GM19023 (cell line): Measurements from ENCODE around the gene PAM16.

ENCODE experiments used
- ATAC-seq: cut with Tn5 transposase; IDR thresholded peaks from one replicate; pipeline ENCODE4 v1.9.1; 2021; ENCODE audit warnings: mild to moderate bottlenecking, moderate library complexity; ENCODE audit not compliant: unreplicated experiment

The PAM16 gene

DNA sequence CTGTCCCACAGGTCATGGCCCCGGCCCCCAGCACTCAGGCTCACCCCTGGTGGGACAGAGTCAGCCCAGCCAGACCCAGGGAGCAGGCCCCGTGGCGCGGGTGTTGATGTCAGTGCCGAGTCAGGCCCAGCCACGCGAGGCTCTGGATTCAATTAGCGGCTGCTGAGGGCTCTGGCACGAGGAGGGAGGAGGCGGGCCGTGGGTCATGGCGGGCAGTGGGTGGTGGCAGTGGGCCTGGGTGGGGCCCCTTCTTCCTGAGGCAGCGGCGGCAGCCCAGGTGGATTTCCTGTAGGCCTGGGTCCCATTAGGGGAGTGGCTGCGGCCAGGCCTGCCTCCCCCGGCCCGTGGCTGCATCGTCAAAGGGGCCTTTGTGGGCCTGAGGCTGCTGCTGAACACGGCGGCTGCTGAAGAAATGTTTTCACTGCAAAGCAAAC, 33.4 kb upstream of the PAM16 start:
- ATAC-seq, result no peak

DNA sequence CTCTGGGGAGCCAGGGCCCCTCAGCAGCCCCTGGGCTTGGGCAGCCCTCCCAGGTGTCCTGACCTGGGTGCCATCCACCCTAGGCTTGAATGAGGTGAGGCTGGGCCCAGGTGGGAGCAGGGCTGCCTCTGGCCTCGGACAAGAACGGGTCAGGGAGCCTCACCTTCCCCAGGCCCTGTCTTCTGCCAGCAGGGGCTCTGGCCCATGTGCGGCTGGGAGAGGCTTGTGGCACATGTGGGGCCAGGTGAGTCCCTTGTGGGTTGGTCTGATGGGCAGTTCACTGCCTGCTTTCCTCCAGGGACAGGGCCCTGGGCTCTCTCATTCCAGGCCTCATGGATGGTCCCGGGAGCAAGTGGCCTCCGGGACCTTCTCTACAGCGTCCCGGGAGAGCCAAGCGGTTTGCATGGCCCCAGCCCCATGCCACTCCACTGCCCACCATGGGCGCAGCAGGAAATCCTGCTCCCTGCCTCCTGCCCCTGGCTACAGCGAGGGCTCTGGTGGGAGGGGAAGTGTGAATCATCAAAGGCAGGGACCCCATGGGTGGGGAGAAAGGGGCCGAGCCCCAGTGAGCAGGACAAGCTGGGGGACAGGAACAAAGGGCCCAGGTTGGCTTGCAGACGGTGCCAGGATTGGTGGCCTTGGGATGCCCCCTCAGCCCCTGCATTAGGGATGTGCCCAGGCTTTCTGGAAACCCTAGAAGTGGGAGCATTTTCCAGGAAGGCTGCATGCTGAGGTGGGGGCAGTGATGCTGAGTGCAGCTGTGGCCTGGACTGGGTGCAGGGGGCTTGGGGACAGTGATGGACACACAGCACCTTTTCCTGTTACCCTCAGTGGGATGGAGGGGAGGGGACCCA, 32.7 kb upstream of the PAM16 start:
- ATAC-seq, result no peak

GRCh38 chr16:4382795-4383357, 31.8 kb upstream of the PAM16 start:
- ATAC-seq, result no peak

DNA sequence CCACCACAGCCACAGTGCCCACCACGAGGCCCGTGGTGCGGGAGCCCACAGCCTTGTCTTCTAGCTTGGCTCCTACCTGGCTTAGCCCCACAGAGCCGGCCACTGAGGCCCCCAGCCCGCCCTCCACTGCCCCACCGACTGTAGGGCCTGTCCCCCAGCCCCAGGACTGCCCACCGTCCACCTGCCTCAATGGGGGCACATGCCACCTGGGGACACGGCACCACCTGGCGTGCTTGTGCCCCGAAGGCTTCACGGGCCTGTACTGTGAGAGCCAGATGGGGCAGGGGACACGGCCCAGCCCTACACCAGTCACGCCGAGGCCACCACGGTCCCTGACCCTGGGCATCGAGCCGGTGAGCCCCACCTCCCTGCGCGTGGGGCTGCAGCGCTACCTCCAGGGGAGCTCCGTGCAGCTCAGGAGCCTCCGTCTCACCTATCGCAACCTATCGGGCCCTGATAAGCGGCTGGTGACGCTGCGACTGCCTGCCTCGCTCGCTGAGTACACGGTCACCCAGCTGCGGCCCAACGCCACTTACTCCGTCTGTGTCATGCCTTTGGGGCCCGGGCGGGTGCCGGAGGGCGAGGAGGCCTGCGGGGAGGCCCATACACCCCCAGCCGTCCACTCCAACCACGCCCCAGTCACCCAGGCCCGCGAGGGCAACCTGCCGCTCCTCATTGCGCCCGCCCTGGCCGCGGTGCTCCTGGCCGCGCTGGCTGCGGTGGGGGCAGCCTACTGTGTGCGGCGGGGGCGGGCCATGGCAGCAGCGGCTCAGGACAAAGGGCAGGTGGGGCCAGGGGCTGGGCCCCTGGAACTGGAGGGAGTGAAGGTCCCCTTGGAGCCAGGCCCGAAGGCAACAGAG, 31.0 kb upstream of the PAM16 start:
- ATAC-seq, result no peak

- ATAC-seq, result no peak
Observed at GRCh38 chr16:4381072-4381934, 30.2 kb upstream of the PAM16 start.

DNA sequence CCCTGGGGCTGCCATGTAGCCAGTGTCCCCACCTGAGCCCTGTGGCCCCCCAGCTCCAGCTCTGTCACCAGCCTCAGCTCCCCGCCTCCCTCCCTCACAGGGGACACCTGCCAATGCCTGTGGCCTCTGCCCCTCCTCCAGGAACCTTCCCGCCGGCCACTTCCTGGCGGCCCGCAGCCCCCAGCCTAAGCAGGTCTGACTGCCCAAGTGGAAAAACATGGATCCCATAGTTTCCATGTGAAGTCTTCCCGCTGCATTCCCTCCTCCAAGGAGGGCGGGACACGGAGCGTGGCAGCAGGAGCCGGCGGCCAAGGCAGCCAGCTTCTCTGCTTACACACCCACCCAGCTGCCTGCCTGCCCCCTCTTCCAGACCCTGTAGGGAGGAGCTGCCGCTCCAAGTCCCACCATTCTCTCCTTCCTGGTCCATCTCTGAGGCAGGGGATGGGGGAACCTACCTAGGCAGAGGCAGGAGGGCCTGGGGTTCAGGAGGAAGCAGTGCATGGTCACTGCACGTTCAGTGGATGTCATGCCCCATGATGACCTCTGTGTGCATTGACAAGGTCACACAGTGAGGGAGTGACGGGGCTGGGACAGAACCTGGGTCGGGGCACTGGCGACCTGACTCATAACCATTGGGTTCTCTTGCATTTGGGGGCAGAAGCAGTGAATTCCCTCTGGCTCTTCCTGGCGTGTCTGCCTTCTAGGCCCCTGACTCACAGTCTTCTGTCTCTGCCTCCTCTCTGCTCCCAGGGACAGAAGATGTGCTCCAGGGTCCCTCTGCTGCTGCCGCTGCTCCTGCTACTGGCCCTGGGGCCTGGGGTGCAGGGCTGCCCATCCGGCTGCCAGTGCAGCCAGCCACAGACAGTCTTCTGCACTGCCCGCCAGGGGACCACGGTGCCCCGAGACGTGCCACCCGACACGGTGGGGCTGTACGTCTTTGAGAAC, 29.3 kb upstream of the PAM16 start:
- ATAC-seq, result no peak

GRCh38 chr16:4378999-4379690, 28.0 kb upstream of the PAM16 start:
- no peak for ATAC-seq

- no peak for ATAC-seq
Observed at GRCh38 chr16:4378161-4378666, 27.1 kb upstream of the PAM16 start.

- no peak for ATAC-seq
Observed at GRCh38 chr16:4377573-4378154, 26.5 kb upstream of the PAM16 start.

DNA sequence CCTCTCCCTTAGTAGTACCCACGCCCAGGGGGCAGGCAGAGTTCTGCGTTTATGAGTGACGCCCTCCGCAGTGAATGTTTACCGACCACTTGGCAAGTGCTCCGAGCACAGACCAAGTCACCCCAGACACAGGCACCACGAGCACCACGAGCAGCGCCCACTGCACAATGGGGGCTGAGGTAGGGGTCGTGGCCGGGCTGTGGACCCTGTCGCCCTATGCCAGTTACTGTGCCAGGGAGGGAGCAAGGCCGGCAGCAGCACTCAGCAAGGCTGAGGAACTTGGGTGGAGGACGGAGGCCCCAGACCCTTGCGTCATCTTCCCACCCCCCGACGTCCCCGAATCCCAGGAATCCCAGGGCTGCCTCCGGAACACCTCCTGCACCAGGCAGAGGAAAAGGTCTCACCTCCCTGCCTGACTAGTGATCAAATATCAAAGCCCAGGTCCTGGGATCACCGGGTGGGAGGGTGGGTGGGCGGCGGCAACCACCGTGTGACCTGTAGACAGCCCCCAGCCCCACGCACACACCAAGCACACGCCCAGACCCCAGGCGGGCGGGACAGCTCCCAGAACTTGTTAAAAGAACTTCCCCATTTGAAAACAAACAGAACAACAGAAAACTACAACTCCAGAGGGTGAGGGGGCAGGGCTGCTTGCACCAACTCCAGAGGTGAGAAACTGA, 25.9 kb upstream of the PAM16 start:
- ATAC-seq, result no peak

GRCh38 chr16:4376126-4376892, 25.2 kb upstream of the PAM16 start:
- no peak for ATAC-seq

DNA sequence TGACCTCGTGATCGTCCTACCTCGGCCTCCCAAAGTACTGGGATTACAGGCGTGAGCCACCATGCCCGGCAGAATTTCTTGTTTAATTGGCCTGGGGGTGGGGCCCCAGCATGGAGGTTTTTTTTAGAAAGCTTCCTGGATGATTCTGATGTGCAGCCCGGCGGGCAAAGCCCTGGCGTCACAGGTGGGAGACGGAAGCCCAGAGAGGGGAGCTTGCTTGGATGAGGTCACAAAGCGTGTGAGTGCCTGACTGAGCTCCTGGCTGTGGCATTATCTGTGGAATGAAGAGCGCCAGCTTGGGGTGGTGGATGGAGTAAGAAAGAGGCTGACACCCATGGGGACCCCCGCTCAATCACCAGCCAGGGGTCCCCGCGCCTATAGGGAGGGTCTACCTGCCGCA, 24.6 kb upstream of the PAM16 start:
- ATAC-seq, result no peak

GRCh38 chr16:4373909-4374742, 23.0 kb upstream of the PAM16 start:
- ATAC-seq, result no peak

DNA sequence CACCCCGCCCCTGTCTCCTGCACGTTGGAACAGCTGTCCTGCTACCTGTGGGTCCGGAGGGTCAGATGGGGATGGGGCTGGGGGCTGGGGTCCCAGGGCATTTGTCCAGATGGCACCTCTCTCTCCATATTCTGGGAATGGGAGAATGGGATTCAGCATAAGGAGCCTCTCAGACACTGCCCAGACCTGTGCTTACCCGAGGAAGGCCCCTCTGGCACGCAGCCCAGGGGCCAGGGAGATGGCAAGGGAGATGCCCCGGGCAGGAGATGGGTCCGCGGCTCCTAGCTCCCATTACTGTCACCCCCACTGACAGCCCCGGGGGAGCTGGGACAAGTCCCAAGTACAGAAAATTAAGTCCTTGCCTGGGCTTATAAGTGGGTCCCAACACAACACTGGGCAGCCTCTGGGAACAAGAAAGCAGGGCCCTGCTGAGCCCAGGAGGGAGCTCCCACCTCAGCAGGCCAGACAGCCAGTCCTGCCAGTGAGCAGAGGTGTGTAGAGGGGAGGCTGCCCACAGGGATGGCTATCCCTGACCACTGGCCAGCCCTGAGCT, 22.3 kb upstream of the PAM16 start:
- no peak for ATAC-seq

GRCh38 chr16:4372578-4373355, 21.6 kb upstream of the PAM16 start:
- ATAC-seq, result no peak
